ENCODE measurements around the gene KLF2.

KLF2 gene

GRCh38 chr19:16369664-16370576 lies 45.3 kb downstream of the KLF2 start:
- intact Hi-C loops (cut with DNase I; ENCODE audit: low total_unique reads): loop anchor here (5.0 kb wide), 1 partner anchor 1827 kb away; no protein-coding TSS in a partner anchor
- TF ChIP-seq CTCF (IDR thresholded peaks at IDR 0.05): no peak
- Histone ChIP-seq H3K4me1 (peaks cover 0 to 4% (median 2%) of the 10 kb centered on the region in 4 donors), H3K36me3 (peaks cover 5 to 38% (median 8%) of the 10 kb centered on the region in 3 donors), H3K27me3 (no peaks in the 10 kb centered on the region), H3K4me3 (no peak overlapping the region), H3K9me3 (no peaks in the 10 kb centered on the region), H3K27ac (no peak overlapping the region)
- no peak for DNase-seq

GRCh38 chr19:16370641-16371391 lies 46.2 kb downstream of the KLF2 start:
- no peak for DNase-seq
- H3K27me3 ChIP-seq: no peaks in the 10 kb centered on the region
- intact Hi-C loops (cut with DNase I; ENCODE audit: low total_unique reads): no loop called here
- H3K4me1 ChIP-seq: peaks cover 0 to 4% (median 2%) of the 10 kb centered on the region in 4 donors
- TF ChIP-seq CTCF (IDR thresholded peaks at IDR 0.05): no peak
- no peak overlapping the region for H3K4me3 ChIP-seq
- H3K27ac ChIP-seq: no peak overlapping the region
- H3K36me3 ChIP-seq: peaks cover 14 to 47% (median 17%) of the 10 kb centered on the region in 3 donors
- H3K9me3 ChIP-seq: no peaks in the 10 kb centered on the region

GRCh38 chr19:16371540-16371986 lies 46.9 kb downstream of the KLF2 start:
- intact Hi-C loops (cut with DNase I; ENCODE audit: low total_unique reads): no loop called here
- peaks cover 0 to 4% (median 2%) of the 10 kb centered on the region in 4 donors for H3K4me1 ChIP-seq
- DNase-seq: no peak

GRCh38 chr19:16372065-16372915 lies 47.7 kb downstream of the KLF2 start:
- Histone ChIP-seq H3K27ac (no peak overlapping the region), H3K36me3 (peaks cover 25 to 59% (median 30%) of the 10 kb centered on the region in 3 donors)

More at GRCh38 chr19:16371540-16371986, 46.9 kb downstream of the KLF2 start:
- no peak overlapping the region for H3K27ac ChIP-seq
- no peak overlapping the region for H3K4me3 ChIP-seq
- TF ChIP-seq CTCF (IDR thresholded peaks at IDR 0.05): no peak
- no peaks in the 10 kb centered on the region for H3K9me3 ChIP-seq
- peaks cover 21 to 51% (median 23%) of the 10 kb centered on the region in 3 donors for H3K36me3 ChIP-seq
- H3K27me3 ChIP-seq: no peaks in the 10 kb centered on the region

More at GRCh38 chr19:16372065-16372915, 47.7 kb downstream of the KLF2 start:
- DNase-seq: no peak
- no peak for TF ChIP-seq CTCF (IDR thresholded peaks at IDR 0.05)
- no peaks in the 10 kb centered on the region for H3K9me3 ChIP-seq
- peaks cover 0 to 4% (median 2%) of the 10 kb centered on the region in 4 donors for H3K4me1 ChIP-seq
- H3K4me3 ChIP-seq: no peak overlapping the region
- H3K27me3 ChIP-seq: no peaks in the 10 kb centered on the region
- intact Hi-C loops (cut with DNase I; ENCODE audit: low total_unique reads): no loop called here

Measured in tibial artery (tissue), 4 donors.